GM04504 (cell line): ENCODE results near the gene RTL1.

ENCODE experiments used
- DNase-seq: peaks from one replicate; pipeline ENCODE4 v3.0.0-alpha.2; 2012; ENCODE audit warnings: low read depth

Gene RTL1

GRCh38 chr14:100881211-100882025, 22.1 kb downstream of the RTL1 start:
- DNase-seq, result no peak

DNA sequence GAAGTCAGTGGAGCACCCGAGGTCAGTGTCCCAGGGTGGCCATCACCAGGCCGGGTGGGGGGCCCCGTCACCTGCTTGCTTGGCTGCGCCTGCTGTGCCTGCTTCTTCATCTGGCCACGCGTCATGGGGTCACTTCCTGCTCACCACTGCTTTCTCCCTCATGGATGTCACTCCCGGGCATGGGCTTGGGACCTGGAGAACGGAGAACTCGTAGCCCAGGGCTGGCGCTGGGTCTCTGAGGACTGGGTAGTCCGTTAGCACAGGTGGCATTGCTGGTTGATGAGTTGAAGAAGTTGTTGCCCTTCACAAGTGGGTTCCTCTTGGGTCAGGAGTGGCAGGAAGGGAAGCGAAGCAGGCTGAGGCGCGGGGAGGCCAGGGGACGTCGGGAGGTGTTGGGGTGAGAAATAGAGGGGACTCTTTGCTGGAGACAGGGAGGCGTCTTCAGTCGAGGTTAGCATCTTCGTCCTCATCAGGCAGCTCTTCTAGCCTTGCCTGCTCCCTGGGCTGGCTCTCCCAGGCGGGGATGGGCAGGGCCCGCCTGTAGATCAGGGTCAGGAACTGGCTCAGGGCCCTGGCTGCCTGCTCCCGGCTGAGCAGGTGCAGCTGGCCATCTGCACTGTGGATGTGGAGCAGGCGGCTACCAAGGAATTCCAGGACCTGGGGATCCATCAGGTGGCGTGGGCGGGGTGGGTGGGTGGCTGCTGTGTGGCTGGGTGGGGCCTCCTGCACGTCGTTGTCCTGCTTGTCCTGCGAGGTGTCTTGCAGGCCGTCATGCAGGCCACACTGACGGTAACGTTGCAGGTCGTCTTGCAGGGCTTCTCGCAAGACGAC, 23.0 kb downstream of the RTL1 start:
- DNase-seq, result no peak

- no peak for DNase-seq
Measured at GRCh38 chr14:100879782-100880181, 23.7 kb downstream of the RTL1 start.

DNA sequence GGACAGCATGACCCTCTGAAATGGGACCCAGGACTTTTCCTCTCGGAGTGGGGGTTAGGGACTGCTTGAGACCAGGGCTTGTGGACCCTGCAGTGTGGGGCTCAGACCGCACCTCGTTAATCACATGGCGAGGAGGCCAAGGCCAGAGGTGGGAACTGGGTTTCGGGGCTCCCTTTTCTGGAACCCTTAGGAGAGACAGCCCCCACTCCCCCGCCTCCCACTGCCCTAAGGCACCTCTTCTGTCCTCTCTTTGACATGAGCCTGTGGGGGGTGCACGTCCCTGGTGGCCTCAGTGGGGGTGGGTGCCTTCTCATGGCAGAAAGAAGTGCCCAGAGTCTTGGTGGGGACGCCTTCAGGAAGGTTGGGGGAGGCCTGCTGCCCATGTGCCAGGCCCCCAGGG, 24.3 kb downstream of the RTL1 start:
- DNase-seq, result no peak

GRCh38 chr14:100878271-100879146, 25.0 kb downstream of the RTL1 start:
- no peak for DNase-seq

GRCh38 chr14:100875861-100876590, 27.5 kb downstream of the RTL1 start:
- no peak for DNase-seq

GRCh38 chr14:100875126-100875525, 28.4 kb downstream of the RTL1 start:
- DNase-seq, result no peak

GRCh38 chr14:100874411-100875091, 29.0 kb downstream of the RTL1 start:
- DNase-seq, result no peak

DNA sequence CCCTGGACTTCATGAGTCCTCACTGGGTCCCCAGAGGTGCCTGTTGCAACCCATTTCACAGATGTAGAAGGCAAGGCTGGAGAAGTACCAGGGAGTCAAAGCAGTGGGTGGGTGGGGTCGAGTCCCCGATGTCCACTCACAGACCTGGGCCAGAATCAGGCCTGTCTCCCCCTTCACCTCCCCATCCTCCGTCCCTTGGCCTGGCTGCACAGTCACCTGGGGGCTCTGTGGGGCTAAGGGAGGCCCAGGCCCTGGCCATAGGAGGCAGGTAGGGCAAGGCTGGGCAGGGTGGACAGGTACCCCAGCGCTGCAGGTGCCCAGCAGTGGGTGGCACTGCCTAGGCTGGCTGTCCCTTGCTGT, 29.5 kb downstream of the RTL1 start:
- DNase-seq, result no peak

- no peak for DNase-seq
Measured at GRCh38 chr14:100873096-100873482, 30.4 kb downstream of the RTL1 start.

DNA sequence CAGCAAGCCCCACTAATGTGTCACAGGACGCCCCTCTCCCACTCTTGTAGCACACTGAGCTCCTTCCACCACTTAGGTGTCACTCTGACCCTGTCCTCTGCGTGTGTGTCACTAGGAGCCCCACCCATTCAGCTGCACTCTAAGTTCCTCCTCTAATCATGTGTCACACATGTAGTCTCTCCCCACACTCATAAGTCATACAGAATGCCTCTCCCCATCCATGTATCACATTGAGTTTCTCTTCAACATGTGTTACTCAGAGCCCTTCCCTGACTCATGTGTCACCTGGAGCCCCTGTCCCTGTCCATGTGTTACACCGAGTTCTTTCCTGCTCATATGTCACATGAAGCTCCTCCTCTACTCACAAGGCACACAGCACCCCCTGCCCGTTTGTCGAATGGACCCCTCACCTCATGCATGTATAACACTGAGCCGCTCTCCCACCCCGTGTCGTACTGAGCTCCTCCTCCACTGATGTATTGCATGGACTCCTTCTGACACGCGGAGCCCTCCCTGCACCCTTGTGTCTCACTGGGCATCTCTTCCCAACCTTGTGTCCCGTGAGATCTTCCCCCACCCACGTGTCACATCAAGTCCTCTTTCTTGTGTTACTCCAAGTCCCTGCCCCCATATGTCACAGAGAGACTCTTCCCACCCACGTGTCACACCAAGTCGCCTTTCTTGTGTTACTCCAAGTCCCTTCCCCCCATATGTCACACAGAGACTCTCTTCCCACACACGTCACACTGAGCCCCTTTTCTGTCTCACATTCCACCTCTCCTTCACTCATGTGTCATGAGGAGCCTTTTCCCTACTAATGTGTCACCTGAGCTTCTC, 31.0 kb downstream of the RTL1 start:
- DNase-seq, result no peak

GRCh38 chr14:100871234-100872186, 32.0 kb downstream of the RTL1 start:
- peak; percentile 52 for DNase-seq

GRCh38 chr14:100868621-100869370, 34.7 kb downstream of the RTL1 start:
- DNase-seq, result no peak

GRCh38 chr14:100867631-100868315, 35.7 kb downstream of the RTL1 start:
- DNase-seq, result no peak

DNA sequence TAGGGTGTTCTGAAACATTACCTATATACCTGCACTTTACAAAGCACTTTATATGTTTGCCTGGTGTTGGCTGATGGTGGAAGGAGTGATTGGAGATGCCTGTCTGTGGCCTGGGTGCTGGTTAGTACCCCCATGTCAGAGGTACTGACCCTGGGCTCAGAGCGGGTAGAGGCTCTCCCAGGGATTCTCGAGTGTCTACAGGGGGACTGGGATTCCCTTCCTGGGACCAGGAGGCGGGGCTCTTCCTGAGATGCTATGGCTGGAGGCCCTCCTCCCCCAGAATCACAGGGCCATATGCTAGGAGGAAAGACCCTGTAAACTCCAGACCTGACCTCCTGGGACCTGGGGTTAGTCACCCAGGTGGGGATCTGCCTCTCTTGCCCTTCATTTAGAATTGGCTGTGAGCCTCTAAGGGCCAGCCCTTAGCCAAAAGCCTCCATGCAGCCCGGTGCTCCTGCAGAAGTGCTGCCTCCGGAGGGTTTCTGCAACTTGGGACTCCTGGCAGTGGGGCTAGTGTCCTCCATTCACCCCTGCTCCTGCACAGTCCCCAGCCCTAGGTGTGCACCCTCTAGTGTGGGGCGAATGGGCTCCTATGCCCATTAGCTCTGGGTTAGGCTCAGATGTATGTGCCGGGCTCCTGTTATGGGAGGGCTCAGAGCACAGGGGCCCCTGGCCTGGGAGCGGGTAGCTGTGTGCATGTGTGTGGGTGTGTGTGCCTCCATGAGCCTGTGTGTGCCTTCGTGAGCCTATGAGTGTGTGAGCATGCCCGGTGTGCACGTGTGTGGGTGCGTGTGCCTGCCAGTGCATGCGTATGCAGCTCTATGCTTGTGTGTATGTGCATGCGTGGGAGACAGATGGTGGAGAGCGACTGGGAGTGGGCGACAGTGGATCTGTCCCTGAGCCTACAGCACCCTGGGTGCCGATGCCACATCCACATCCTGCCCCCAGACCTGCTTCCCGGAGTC, 36.6 kb downstream of the RTL1 start:
- DNase-seq, result no peak
